ENCODE results near the gene ANKH. TPM values are rescaled to one million over a fixed set of nuclear protein-coding genes. Genes with fewer than 3 reads are reported as not detected.

Gene ANKH
- polyA plus RNA-seq, 1 donor (not counting 4 experiments of a cell fraction or from before 2014, with no cell fraction given): 13.8 TPM

DNA sequence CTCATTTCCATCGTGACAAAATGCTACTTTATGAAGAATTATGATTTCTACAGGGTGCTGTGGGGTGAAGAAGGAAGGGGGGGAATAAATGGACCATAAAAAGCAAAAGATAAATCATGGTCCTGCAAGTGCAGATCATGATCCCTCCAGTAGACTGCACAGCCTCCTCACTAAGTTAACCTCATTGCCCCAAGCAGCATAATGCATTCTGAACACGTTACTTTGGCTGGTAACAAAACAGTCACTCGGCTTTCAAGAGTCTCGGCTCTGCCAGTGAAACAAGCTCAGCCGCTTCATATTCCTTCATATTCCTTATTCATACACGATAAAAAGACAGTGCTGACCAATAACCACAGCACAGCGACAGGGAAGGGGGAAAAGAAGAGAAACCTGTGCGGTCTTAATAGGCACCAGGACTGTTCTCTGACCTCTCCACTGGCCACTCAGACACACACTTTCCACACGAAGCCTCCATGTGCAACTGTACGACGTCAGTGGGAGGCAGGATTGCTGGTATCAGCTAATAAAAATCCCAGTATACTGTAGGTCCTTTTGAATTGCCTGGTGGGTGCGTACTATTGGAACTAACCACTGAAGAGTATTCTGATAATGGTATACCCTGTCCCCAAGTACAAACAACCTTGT, 60.5 kb downstream of the ANKH start:
- Histone ChIP-seq H2AFZ (ENCODE audit: control insufficient read depth, low read length) (no peak overlapping the region), H3K4me2 (ENCODE audit: control insufficient read depth, extremely low read depth, insufficient read depth, low read depth, low read length) (no peak overlapping the region), H3K9me3 (ENCODE audit: control insufficient read depth, low read depth, low read length) (no peaks in the 10 kb centered on the region), H3K27ac (ENCODE audit: control insufficient read depth, insufficient read depth, low read length) (no peak overlapping the region), H3K27me3 (ENCODE audit: control insufficient read depth, extremely low read depth, insufficient read depth, low read length) (no peaks in the 10 kb centered on the region), H3K4me1 (ENCODE audit: control insufficient read depth, extremely low read depth, insufficient read depth, low read length) (peaks cover 17% of the 10 kb centered on the region), H3K9ac (ENCODE audit: control insufficient read depth, extremely low read depth, insufficient read depth, low read length) (no peak overlapping the region), H4K20me1 (ENCODE audit: control insufficient read depth, extremely low read depth, insufficient read depth, low read length) (no peaks in the 10 kb centered on the region), H3K4me3 (ENCODE audit: control insufficient read depth in 2 of 3, extremely low read depth in 1 of 3, insufficient read depth in 2 of 3, low read depth in 1 of 3, low read length in 3 of 3) (no peak overlapping the region), H3K79me2 (ENCODE audit: control insufficient read depth, insufficient read depth, low read length) (no peaks in the 10 kb centered on the region), H3K9me1 (ENCODE audit: control insufficient read depth, extremely low read depth, insufficient read depth, low read length) (no peaks in the 10 kb centered on the region), H3K36me3 (ENCODE audit: control insufficient read depth in 2 of 2, extremely low read depth in 1 of 2, insufficient read depth in 2 of 2, low read length in 2 of 2) (no peaks in the 10 kb centered on the region)
- no peak for DNase-seq (ENCODE audit: low read depth, low spot score)
- TF ChIP-seq EZH2 (IDR thresholded peaks at IDR 0.05; ENCODE audit: low read length): no peak
- TF ChIP-seq, protein P1, sequence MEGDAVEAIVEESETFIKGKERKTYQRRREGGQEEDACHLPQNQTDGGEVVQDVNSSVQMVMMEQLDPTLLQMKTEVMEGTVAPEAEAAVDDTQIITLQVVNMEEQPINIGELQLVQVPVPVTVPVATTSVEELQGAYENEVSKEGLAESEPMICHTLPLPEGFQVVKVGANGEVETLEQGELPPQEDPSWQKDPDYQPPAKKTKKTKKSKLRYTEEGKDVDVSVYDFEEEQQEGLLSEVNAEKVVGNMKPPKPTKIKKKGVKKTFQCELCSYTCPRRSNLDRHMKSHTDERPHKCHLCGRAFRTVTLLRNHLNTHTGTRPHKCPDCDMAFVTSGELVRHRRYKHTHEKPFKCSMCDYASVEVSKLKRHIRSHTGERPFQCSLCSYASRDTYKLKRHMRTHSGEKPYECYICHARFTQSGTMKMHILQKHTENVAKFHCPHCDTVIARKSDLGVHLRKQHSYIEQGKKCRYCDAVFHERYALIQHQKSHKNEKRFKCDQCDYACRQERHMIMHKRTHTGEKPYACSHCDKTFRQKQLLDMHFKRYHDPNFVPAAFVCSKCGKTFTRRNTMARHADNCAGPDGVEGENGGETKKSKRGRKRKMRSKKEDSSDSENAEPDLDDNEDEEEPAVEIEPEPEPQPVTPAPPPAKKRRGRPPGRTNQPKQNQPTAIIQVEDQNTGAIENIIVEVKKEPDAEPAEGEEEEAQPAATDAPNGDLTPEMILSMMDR (optimal IDR thresholded peaks at IDR 0.05 in 1 of 3, IDR thresholded peaks at IDR 0.05 in 1 of 3, conservative IDR thresholded peaks at IDR 0.05 in 1 of 3; ENCODE audit: extremely low read depth in 1 of 3, insufficient read depth in 2 of 3, low read length in 3 of 3): no peak
- no peak for FAIRE-seq
- dilution Hi-C loops (cut with MboI; ENCODE audit: extremely low pct_ligation_motif_present, low sequenced_read_pairs): no loop called here

DNA sequence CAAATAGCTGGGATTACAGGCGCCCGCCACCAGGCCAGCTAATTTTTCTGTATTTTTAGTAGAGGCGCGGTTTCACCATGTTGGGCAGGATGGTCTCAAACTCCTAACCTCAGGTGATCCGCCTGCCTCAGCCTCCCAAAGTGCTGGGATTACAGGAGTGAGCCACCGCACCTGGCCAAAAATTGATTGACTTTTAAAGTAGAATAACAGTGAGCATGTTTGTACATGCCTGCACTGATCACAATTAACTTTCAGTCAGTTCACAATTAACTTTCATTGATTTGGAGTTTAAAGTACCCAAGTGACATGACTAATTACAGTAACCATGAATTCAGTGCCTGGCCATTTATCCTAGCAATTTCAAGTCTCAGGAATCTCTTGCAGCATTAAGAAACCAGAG, 61.3 kb downstream of the ANKH start:
- DNase-seq (ENCODE audit: low read depth, low spot score) (no peak), FAIRE-seq (no peak)
- Histone ChIP-seq H3K27ac (ENCODE audit: control insufficient read depth, insufficient read depth, low read length) (peak overlapping the region; percentile 44), H3K79me2 (ENCODE audit: control insufficient read depth, insufficient read depth, low read length) (no peaks in the 10 kb centered on the region), H2AFZ (ENCODE audit: control insufficient read depth, low read length) (no peak overlapping the region), H3K4me1 (ENCODE audit: control insufficient read depth, extremely low read depth, insufficient read depth, low read length) (peaks cover 17% of the 10 kb centered on the region), H3K36me3 (ENCODE audit: control insufficient read depth in 2 of 2, extremely low read depth in 1 of 2, insufficient read depth in 2 of 2, low read length in 2 of 2) (no peaks in the 10 kb centered on the region), H3K9me1 (ENCODE audit: control insufficient read depth, extremely low read depth, insufficient read depth, low read length) (no peaks in the 10 kb centered on the region), H3K9me3 (ENCODE audit: control insufficient read depth, low read depth, low read length) (no peaks in the 10 kb centered on the region), H3K4me2 (ENCODE audit: control insufficient read depth, extremely low read depth, insufficient read depth, low read depth, low read length) (peak overlapping the region; percentile 72), H3K4me3 (ENCODE audit: control insufficient read depth in 2 of 3, extremely low read depth in 1 of 3, insufficient read depth in 2 of 3, low read depth in 1 of 3, low read length in 3 of 3) (no peak overlapping the region), H3K27me3 (ENCODE audit: control insufficient read depth, extremely low read depth, insufficient read depth, low read length) (no peaks in the 10 kb centered on the region), H4K20me1 (ENCODE audit: control insufficient read depth, extremely low read depth, insufficient read depth, low read length) (no peaks in the 10 kb centered on the region), H3K9ac (ENCODE audit: control insufficient read depth, extremely low read depth, insufficient read depth, low read length) (no peak overlapping the region)
- TF ChIP-seq, protein P1 (optimal IDR thresholded peaks at IDR 0.05 in 1 of 3, IDR thresholded peaks at IDR 0.05 in 1 of 3, conservative IDR thresholded peaks at IDR 0.05 in 1 of 3; ENCODE audit: extremely low read depth in 1 of 3, insufficient read depth in 2 of 3, low read length in 3 of 3): no peak
- no peak for TF ChIP-seq EZH2 (IDR thresholded peaks at IDR 0.05; ENCODE audit: low read length)
- dilution Hi-C loops (cut with MboI; ENCODE audit: extremely low pct_ligation_motif_present, low sequenced_read_pairs): no loop called here
